ENCODE measurements around the gene NPDC1.

GRCh38 chr9:137021979-137022661, 23.9 kb downstream of the NPDC1 start:
- TF ChIP-seq POLR2A (IDR thresholded peaks at IDR 0.05; ENCODE audit: low read depth, low read length) (no peak), TAF1 (IDR thresholded peaks at IDR 0.05; ENCODE audit: low read depth, low read length) (no peak), POLR2AphosphoS5 (IDR thresholded peaks at IDR 0.05; ENCODE audit: low read depth, low read length) (no peak), SPI1 (IDR thresholded peaks at IDR 0.05; ENCODE audit: low read depth, low read length) (no peak), POU2F2 (IDR thresholded peaks at IDR 0.05; ENCODE audit: low read depth, low read length) (no peak)
